Umbilical cord (tissue), 2 donors: ENCODE results near the gene DEPDC1B. TPM values are rescaled to one million over a fixed set of nuclear protein-coding genes. Genes with fewer than 3 reads are reported as not detected.
A peak's percentile ranks its signal among the peaks of the same experiment; 100 is the strongest.
"Not testable (repeated sequence)": the region's sequence is repeated elsewhere in the genome, so short reads cannot be mapped to it uniquely, and the experiment has no call there.

Experiments used
- DNase-seq: peaks from one replicate; pipeline ENCODE4 v3.0.0-alpha.2; 2015; ENCODE audit warnings: low spot score
- total RNA-seq: library from RNA; depleted of rRNA; stranded (reverse); fragments of >200 nt; gene quantifications from one replicate; pipeline ENCODE4 v1.2.3, GENCODE V29; 2014; ENCODE audit warnings: low replicate concordance; ENCODE audit not compliant: insufficient read depth

The DEPDC1B gene
- total RNA-seq, 1 donor from 2014 or later: 16.9 TPM

DNA sequence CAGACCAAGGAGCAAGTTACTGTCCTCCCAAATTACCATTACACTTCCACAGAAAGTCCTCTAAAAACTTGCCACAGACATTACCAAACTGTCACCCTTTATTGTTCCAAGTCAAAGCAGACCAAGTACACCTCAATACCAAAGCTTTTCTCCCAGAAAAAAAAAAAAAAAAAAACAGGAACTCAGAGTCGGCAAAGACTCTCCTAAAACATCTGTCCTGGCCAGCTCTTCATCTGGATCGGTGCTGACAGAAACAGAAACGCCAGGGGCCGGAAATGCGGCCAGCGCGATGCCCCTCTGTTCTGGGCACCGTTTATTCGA, 718 bp downstream of the DEPDC1B start:
- DNase-seq: no peak

DNA sequence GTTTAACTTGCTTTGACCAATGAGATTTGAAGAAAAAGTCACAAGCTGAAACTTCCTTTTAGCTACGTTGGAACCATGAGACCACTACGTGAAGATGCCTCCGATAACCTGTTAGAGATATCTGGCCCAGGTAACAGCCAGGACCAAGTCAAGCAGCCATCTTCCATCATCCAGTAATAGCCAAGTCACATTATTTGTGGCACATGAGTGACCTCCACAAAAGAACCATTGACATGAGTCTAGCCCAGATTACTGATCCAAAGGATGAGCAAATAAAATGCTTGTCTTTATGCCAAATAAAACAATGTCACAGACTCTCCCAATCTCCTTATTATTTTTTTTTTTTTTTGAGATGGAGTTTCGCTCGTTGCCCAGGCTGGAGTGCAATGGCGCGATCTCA, 1.6 kb downstream of the DEPDC1B start:
- DNase-seq: no peak

DNA sequence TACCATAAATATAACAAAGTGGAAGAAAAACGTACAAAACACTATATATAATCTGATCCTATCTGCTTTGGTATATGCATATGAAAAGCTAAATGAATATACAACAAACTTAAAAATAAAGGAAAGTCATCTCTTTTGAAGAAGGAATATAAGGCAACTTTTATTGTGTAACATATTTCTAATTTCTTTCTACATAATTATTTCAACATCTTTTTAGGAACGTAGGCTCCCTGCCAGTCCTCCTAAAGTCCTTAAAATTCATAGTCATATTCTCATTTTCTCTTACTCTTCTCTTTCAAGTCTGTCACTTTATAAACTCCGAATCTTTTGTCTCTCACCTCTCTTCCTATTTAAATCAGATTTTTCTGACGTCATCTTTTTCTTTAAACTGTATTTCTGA, 9.6 kb downstream of the DEPDC1B start:
- DNase-seq: no peak

DNA sequence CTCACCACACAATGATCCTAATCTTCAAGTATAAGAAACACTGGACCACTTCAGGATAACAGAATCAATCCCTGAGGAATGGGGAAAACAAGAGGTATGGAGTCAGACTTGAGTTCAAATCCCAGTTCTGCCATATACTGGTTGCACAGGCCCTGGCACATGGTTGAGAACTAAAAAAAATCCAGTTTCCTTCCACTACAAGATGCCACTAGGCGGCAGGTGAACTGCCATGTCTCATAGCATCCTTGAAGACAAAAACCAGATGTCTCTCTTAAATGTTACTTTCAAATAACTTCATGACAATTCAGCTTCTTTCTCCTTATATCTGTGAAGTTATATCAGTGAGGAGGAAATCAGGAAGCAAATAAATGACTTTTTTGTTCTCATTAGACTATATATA, 11.0 kb downstream of the DEPDC1B start:
- no peak for DNase-seq

DNA sequence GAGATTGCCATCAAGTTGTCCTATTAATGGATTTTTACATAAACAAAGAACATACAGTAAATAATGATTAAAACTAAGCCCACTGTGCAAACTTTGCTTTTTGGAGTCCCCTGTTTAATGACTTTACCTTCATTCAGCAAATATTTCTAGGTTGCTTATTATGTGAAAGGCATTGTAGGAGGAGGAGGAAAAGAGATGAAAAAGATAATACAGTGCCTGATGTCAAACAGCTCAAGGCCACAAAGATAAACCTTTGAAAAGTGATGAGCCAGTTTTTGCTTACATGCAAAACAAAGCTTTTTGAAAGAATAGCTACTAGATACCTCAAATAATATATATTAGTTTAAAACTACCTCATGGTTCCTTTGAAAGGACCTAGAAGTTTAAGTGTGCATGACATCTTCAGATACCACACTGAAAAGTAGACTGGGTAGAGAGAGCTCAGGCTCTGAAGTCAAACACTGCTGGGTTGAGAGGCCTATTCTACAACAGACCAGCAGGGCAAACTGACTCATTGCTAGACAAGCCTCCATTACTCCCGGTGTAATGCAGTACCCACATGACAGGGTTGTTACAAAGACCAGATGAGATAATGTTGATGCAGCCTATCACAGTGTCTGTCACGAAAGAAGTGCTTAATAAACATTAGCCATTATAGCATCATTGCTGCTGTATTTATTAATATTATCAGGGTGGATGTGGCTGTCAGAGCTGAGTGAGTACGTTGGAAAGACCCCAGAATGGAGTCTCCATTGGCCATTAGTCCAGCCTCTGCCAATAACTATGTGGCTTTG, 11.8 kb downstream of the DEPDC1B start:
- DNase-seq: no peak

DNA sequence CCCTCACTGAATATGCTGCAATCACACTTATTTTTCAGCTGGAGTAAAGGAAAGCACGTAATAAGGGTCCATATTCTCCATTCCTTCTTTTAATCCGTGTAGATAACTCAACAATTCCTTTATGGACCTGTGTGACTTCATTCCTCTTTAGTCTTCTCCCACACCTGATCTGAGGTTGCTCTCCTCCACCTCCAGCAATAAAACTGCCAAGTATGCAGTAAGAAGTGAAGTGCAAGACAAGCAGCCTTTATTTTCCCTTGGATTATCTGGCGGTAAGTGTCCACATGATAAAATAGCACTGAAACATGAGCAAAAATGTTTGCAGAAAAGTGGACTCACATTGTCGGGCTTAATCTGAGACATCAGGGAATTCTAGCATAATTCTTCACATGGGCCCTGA, 13.8 kb downstream of the DEPDC1B start:
- no peak for DNase-seq

DNA sequence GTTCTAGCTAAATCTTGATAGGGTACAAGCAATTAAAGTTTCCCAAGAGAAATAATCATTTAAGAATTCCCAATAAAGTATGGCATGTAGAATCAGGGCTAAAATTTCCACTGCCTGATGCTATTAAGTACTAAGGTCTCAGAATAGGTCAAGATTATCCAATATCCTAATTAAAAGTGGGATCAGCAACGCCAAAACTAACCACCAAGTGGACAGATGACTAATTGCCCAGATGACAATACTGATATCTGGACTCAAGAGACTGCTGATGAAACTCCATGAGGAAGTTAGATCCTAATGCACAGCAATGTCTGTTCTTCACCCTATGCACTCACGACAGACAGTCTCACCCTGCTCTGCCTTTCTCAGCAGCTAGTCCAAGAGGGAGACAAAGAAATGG, 14.3 kb downstream of the DEPDC1B start:
- no peak for DNase-seq

DNA sequence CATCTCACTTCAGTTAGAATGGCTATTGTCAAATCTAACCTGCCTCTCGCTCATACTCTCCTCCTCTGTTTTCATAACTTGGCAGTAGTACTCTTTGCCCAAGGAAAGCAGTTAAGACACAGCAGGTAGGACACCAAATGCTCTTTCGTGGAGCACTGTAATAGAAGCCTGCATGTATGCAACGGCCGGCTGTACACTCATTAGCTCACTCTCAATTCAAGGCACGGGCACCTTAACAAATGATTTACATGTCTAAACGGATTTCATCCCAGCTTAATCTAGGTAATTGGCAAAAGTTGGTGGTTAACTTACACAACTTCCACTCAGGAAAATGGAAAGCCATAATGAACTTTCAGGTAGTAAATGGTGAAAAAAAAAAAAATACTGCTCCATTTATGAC, 14.9 kb downstream of the DEPDC1B start:
- no peak for DNase-seq

DNA sequence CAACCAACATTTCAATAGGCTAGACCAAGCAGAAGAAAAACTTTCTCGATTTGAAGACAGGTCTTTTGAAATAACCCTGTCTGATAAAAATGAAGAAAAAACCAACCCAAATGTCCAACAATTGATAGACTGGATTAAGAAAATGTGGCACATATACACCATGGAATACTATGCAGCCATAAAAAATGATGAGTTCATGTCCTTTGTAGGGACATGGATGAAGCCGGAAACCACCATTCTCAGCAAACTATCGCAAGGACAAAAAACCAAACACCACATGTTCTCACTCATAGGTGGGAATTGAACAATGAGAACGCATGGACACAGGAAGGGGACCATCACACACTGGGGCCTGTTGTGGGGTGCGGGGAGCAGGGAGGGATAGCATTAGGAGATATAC, 18.0 kb downstream of the DEPDC1B start:
- not testable (repeated sequence) for DNase-seq

DNA sequence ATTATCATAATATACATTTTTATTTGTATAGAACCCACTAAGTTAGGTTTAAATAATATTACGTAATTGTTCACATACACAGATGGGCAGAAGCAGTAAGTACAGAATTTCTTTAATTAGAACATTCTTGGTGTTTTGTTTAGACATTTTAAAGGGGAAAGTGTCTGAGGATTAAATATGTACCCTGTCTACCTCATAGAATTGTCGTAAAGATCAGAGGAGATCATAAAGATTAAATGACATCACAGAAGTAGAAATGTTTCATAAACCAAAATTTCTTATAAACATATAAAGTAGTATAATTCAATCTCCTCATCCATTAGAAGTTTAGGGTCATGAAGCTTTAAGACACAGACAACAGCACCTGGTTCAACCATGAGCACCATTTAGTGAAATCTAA, 20.1 kb downstream of the DEPDC1B start:
- no peak for DNase-seq

DNA sequence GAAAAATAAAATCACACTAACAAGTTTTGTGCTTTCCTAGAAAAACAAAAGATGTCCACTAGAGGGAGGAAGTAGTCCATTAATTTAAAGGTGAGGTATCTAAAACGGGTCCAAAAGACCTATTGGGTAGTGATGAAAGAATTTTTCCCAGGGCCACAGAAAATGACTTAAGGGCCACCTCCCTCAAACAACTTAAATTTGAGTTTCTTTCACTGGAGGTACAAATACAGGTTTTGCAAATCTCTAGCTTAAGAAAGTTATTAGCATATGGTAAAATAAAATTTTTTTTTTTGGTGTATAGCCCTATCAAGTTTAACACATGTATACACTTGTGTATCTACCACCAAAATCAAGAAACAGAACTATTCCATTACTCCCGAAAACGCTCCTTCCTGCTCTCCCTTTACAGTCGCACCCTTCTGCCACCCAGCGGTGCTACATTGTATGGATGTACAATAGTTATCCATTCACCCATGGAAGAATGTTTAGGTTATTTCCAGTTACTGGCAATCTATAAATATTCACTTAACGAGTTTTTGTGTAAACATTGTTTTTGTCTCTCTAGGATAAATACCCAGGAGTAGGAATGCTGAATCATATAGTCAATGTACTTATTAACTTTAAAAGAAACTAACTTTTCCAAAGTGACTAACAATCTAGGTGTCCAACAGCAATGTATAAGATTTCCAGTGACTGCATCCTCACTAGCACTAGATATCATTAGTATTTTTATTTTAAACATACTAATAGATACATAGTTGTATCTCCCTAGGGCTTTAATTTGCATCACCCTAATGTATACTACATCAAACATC, 21.9 kb downstream of the DEPDC1B start:
- DNase-seq: peak; percentile 45

DNA sequence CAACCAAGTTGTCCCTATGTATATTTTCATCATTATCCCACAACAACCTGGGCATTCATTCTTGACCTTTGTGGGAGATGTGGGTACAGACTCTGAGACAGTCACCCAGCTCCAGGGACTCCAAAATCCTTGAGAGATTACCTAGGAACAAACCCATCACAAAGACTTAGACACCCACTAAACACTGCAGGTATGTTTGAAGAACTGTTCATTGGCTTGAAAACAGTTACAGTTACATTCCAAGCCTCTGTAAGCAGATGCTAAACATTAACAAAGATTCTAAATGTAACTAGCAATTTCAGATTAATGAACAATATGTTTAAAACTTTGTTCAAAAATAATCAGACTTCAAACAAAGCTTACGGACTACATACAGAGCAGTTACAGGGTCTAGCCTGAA, 24.7 kb downstream of the DEPDC1B start:
- DNase-seq: no peak

DNA sequence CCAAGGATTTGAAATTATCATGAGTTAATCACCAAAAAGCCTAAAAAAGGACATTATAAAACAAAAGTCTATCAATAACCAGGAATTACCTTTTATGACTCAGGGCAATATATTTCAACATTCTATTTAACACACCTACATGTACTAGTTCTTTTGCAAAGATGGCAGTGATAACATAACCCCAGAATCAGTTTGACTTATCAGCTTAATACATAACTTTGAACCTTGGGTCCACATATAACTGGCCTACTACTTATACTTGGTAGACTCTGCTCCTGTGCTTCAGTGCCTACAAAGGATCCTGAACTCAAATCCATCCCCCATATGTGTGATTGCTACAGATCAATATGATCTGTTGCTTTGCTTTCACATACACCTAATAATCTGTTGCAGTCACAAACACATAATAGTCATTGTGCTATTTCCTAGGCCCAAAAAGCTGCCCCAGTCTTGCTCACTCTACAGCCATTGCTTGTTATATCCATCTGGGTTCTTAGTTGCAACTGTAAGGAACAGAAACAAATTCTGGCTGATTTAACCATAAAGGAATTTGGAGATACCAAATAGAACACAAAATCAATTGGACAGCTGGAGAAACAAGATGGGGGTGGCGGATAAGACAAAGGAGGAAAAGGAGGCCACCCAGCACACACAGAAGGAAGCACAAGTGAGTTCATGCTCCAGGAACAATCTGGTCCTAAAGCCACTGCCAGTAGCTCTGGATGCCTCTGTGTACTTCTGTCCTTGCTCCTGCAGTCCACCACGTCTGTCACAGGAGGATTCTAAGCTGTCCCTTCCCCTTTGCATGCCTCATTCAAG, 25.5 kb downstream of the DEPDC1B start:
- no peak for DNase-seq

DNA sequence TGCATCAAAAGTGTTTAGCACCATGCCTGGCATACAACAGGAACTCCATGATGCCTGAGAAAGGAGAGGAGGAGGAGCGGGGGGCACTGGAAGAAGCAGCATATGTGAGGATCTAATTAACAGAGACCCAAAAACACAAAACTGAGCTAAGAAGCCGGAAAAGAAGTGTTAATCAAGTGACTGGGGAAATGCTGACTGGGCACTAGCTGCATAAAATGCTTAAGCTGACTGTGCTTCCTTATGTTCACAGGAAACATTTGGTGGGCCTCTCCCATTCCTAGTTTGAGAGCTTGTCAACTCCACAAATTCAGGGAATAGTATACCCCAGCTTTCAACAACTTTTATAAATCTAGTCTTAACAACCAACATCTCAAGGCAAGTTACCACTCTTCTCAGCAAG, 26.6 kb downstream of the DEPDC1B start:
- no peak for DNase-seq

DNA sequence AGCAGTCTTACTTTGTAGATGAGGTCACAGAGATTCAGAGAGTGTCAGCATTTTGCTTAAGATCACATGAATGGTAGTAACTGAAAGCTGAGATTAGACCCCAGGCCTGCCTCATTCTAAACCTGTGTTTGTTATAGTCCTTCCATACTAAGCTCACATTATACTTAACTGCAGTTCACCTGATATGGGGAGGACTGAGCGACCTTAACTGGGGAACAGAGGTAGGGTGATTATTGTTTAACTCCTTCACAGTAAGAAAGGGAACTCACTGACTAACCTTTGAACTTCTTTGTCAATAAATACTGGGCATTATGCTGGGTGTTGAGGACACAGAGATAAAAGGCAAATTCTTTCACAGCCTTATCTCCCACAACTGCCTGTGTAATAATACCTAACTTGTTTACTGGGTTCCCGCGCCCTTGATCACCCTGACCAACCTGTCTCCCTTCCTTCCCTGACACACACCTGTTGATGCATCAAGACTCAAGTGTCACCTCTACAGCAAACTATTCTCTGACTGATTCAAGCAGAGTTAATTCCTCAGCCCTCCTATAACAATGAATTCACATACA, 27.2 kb downstream of the DEPDC1B start:
- no peak for DNase-seq

DNA sequence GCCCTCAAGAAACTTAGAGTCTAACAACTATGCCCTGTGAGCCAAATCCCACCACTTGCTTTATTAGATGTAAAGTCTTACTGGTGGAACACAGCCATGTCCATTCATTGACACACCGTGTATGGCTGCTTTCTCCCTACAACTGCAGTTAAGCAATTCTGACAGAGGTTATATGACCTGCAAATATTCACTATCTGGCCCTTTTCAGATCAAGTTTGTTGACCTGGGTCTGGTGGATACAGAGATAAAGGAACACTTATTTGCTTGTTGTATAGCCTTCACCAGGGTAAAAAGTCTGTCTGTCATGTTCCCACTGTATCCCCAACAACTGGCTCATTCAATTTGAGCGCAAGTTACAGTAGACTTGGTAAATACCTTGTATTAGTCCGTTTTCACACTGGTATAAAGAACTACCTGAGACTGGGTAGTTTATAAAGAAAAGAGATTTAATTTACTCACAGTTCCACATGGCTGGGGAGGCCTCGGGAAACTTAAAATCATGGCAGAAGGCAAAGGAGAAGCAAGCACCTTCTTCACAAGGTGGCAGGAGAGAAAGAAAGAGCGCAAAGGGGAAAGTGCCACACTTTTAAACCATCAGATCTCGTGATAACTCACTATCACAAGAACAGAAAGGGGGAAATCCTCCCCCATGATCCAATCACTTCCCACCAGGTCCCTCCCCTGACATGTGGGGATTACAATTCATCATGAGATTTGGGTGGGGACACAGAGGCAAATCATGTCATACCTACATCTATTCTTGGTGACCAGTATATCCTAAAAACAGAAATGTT, 27.9 kb downstream of the DEPDC1B start:
- no peak for DNase-seq

DNA sequence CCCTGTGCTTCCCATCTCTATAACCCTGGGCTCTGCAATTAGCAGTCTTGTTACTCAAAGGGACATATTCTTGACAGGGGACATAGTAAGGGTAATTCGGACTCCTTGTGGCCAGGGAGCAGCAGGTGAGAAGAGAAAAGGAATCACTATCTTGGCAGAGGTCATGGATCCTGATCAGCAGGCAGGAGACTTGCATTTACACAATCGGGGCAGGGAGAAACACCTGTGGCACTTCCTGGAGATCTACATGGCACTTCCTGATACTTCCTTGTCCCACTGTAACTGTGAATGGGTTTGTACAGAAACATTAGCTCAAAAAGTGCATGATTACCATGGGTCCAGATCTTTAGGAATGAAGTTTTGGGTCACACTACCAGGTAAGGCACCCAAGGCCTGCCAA, 29.2 kb downstream of the DEPDC1B start:
- DNase-seq: no peak

DNA sequence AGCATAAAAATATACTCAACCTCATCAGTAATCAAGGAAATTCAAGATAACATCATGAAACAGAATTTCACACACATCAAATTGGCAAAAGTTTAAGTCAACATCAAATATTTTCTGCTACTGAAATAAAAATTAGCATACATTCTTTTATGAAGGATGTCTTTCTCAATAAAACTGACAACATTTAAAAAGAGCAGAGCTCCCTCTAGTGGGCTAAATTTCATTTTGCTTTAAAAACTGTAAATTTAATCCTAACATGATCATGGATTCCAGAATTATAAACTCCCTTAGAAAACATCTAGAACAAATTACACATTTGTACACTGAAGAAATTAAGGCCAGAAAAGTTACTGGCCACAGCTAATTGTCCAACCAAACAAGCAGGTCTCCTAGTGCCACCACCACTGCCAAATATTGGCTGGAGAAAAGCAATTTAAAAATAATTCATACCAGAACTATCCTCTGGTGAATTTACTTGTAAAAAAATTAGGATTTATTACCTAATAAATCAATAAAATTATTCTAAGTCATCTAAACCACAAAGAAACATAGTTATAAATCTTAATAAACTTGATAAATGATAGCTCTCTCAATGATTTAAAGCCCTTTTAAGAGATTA, 31.2 kb downstream of the DEPDC1B start:
- DNase-seq: peak; percentile 30

DNA sequence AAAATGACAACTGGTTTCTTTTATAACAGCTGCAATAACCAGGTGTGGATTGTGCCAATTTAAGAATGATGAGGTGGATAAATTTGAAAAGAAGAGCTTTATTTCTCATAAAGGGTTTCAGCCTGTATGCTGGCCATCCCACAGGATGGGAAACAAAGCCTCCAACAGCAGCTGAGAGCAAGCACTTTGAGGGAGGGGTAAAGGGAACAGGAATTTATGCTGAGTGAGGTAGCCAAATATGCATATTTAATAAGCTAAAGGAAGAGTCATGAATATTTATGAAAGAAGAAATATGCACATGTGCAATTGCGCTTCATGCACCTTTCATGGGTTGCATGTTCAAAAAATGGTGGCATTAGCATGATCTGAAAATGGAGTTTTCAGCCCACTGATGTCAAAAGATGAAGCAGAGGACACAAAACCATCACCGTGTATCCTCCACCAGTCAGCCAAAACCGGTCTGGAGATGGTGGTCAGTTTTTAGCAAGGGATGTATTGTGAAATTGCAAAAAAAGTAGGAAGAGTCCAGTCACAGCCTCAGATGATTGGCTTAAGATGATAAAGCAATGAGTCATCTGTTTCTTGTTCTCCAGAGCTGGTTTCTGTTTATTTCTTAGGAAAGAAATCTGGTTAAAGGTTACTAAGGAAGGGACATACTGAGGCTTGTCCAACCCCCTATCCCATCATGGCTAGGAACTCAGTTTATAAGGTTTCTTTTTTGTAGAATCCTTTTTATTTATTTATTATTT, 47.9 kb downstream of the DEPDC1B start:
- DNase-seq: peak; percentile 10
